HL-60 (cell line): ENCODE data around the gene PTPRJ.

Experiments used
- CTCF ChIP-seq: IDR thresholded peaks from one replicate; pipeline ENCODE4 v1.5.1; 2011; ENCODE audit warnings: low read length, control low read depth, inconsistent platforms; ENCODE audit not compliant: insufficient read depth
- GABPA ChIP-seq: IDR thresholded peaks from 2 replicates; pipeline ENCODE4 v1.6.1; 2012; ENCODE audit warnings: low read depth
- POLR2AphosphoS5 ChIP-seq: IDR thresholded peaks from 2 replicates; pipeline ENCODE4 v1.6.1; 2012; ENCODE audit warnings: low read depth
- REST ChIP-seq: IDR thresholded peaks from 2 replicates; pipeline ENCODE4 v1.6.1; 2012; ENCODE audit warnings: low read depth; ENCODE audit not compliant: insufficient replicate concordance

DNA sequence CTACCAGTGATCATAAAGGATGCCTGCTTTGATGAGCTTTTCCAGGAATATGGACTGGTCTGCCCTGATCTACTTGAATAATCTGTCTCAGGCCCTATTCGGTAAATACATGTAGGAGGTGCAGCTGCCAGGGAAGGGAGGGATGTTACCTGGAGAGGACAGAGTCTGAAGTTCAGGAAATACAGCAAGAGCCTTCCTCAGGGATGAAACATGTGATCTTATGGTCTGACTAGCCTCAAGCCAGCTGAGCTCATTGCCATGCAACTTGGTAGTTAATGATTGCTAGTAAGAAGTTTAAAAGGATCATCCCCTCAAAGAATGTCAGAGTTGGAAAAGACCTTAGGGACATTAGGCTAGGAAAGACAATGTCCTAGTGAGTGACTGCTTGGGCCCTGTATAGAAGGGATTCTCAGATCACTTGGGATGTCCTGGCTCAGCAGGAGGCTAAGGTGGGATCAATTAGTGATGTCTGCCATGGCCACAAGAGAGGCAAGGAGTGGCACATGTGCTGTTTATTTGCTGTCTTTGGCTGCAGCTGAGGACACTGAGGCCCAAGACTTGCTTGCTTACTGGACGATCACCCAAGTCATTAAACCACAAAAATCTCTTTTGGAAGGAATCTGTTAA is 18.5 kb downstream of the PTPRJ start:
- no peak for TF ChIP-seq CTCF
- no peak for TF ChIP-seq POLR2AphosphoS5
- no peak for TF ChIP-seq GABPA
- TF ChIP-seq REST: no peak
